H9 (cell line): ENCODE measurements around the gene PLXNA4. TPM values are rescaled to one million over a fixed set of nuclear protein-coding genes. Genes with fewer than 3 reads are reported as not detected.

Experiments
- DNase-seq: peaks from one replicate; pipeline ENCODE4 v3.0.0-alpha.2; 2017
- H2AFZ ChIP-seq: one replicate; pipeline ENCODE4 v1.6.1; 2013; ENCODE audit warnings: mild to moderate bottlenecking, low read length, control low read depth, moderate library complexity
- H2AK5ac ChIP-seq: 2 replicates; pipeline ENCODE4 v1.6.1; 2013; ENCODE audit warnings: low read length, control low read depth, mixed read lengths; ENCODE audit not compliant: insufficient read length
- H2BK120ac ChIP-seq: one replicate; pipeline ENCODE4 v1.6.1; 2013; ENCODE audit warnings: low read depth, mild to moderate bottlenecking, low read length, control low read depth, inconsistent platforms; ENCODE audit not compliant: poor library complexity, severe bottlenecking
- H2BK12ac ChIP-seq: 2 replicates; pipeline ENCODE4 v1.6.1; 2013; ENCODE audit warnings: low read length, control low read depth, mixed read lengths, low read depth; ENCODE audit not compliant: insufficient read length
- H2BK15ac ChIP-seq: 2 replicates; pipeline ENCODE4 v1.6.1; 2013; ENCODE audit warnings: low read depth, low read length, control low read depth
- H2BK20ac ChIP-seq: one replicate; pipeline ENCODE4 v1.6.1; 2013; ENCODE audit warnings: low read depth, mild to moderate bottlenecking, low read length, control low read depth, inconsistent platforms; ENCODE audit not compliant: poor library complexity, severe bottlenecking
- H2BK5ac ChIP-seq: 2 replicates; pipeline ENCODE4 v1.6.1; 2013; ENCODE audit warnings: low read length, control low read depth, mixed read lengths; ENCODE audit not compliant: insufficient read length
- H3K14ac ChIP-seq: 2 replicates; pipeline ENCODE4 v1.6.1; 2013; ENCODE audit warnings: low read length, control low read depth; ENCODE audit not compliant: insufficient read depth
- H3K18ac ChIP-seq: 2 replicates; pipeline ENCODE4 v1.6.1; 2013; ENCODE audit warnings: low read depth, mild to moderate bottlenecking, mixed read lengths, low read length, control low read depth; ENCODE audit not compliant: insufficient read length
- H3K23ac ChIP-seq: 2 replicates; pipeline ENCODE4 v1.6.1; 2013; ENCODE audit warnings: low read length, control low read depth, mixed read lengths, low read depth; ENCODE audit not compliant: insufficient read length
- H3K23me2 ChIP-seq: 2 replicates; pipeline ENCODE4 v1.6.1; 2013; ENCODE audit warnings: low read depth, mild to moderate bottlenecking, mixed read lengths, low read length, control low read depth; ENCODE audit not compliant: insufficient read length, poor library complexity, severe bottlenecking
- H3K27ac ChIP-seq: 2 replicates; pipeline ENCODE4 v1.5.1; 2013; ENCODE audit warnings: low read length, control low read depth, mixed read lengths, low read depth; ENCODE audit not compliant: insufficient read length
- H3K27me3 ChIP-seq: 2 replicates; pipeline ENCODE4 v1.6.1; 2013; ENCODE audit warnings: low read length, control low read depth, inconsistent platforms; ENCODE audit not compliant: insufficient read depth
- H3K4ac ChIP-seq: 2 replicates; pipeline ENCODE4 v1.6.1; 2013; ENCODE audit warnings: low read depth, mild to moderate bottlenecking, control low read depth, inconsistent platforms, low read length, moderate library complexity
- H3K4me1 ChIP-seq: 2 replicates; pipeline ENCODE4 v1.6.1; 2013; ENCODE audit warnings: low read length, control low read depth, inconsistent platforms; ENCODE audit not compliant: insufficient read depth
- H3K4me2 ChIP-seq: 2 replicates; pipeline ENCODE4 v1.6.1; 2013; ENCODE audit warnings: low read length, control low read depth, mixed read lengths; ENCODE audit not compliant: insufficient read length, insufficient read depth
- H3K56ac ChIP-seq: 2 replicates; pipeline ENCODE4 v1.6.1; 2013; ENCODE audit warnings: low read depth, mild to moderate bottlenecking, mixed read lengths, low read length, control low read depth; ENCODE audit not compliant: insufficient read length
- H3K79me1 ChIP-seq: 2 replicates; pipeline ENCODE4 v1.6.1; 2013; ENCODE audit warnings: low read depth, mild to moderate bottlenecking, moderate library complexity, low read length, control low read depth, inconsistent platforms; ENCODE audit not compliant: insufficient read depth, poor library complexity, severe bottlenecking
- H3K79me2 ChIP-seq: 2 replicates; pipeline ENCODE4 v1.6.1; 2013; ENCODE audit warnings: low read length, control low read depth, inconsistent platforms; ENCODE audit not compliant: insufficient read depth
- H3K9ac ChIP-seq: 2 replicates; pipeline ENCODE4 v1.6.1; 2013; ENCODE audit warnings: low read length, control low read depth, mixed read lengths; ENCODE audit not compliant: insufficient read length; ENCODE audit errors: extremely low read depth
- H3K9me3 ChIP-seq: one replicate; pipeline ENCODE4 v1.6.1; 2013; ENCODE audit warnings: low read depth, low read length, inconsistent platforms; ENCODE audit not compliant: control insufficient read depth
- H3T11ph ChIP-seq: one replicate; pipeline ENCODE4 v1.6.1; 2013; ENCODE audit warnings: mild to moderate bottlenecking, low read length, control low read depth, inconsistent platforms
- H4K20me1 ChIP-seq: one replicate; pipeline ENCODE4 v1.6.1; 2013; ENCODE audit not compliant: control insufficient read depth, insufficient read length, insufficient read depth
- H4K5ac ChIP-seq: 2 replicates; pipeline ENCODE4 v1.6.1; 2013; ENCODE audit warnings: low read depth, mild to moderate bottlenecking, mixed read lengths, low read length, control low read depth; ENCODE audit not compliant: insufficient read length
- H4K8ac ChIP-seq: replicated peaks from 2 replicates; pipeline ENCODE4 v1.6.1; 2013; ENCODE audit warnings: low read length, control low read depth, mixed read lengths, low read depth; ENCODE audit not compliant: insufficient read length
- H4K91ac ChIP-seq: 2 replicates; pipeline ENCODE4 v1.6.1; 2013; ENCODE audit warnings: low read depth, mild to moderate bottlenecking, moderate library complexity, mixed read lengths, low read length, control low read depth; ENCODE audit not compliant: insufficient read length
- H3K27ac Mint-ChIP-seq, 3 experiments: 2 replicates in 2 of 3; 3 replicates in 1 of 3; pipeline ENCODE4 v1.8.0; 2020 to 2021; ENCODE audit warnings: mixed read lengths in 3 of 3, mild to moderate bottlenecking in 1 of 3, moderate library complexity in 1 of 3
- H3K27me3 Mint-ChIP-seq: 2 replicates; pipeline ENCODE4 v1.8.0; 2021; ENCODE audit warnings: low read depth, mild to moderate bottlenecking, moderate library complexity, mixed read lengths
- H3K36me3 Mint-ChIP-seq, 3 experiments: 2 replicates in 2 of 3; 3 replicates in 1 of 3; pipeline ENCODE4 v1.8.0; 2020 to 2021; ENCODE audit warnings: low read depth in 3 of 3, mixed read lengths in 3 of 3; ENCODE audit not compliant: insufficient read depth in 1 of 3
- H3K4me1 Mint-ChIP-seq, 2 experiments: 2 replicates each; pipeline ENCODE4 v1.8.0; 2020; ENCODE audit warnings: mixed read lengths in 2 of 2
- H3K4me3 Mint-ChIP-seq, 2 experiments: 2 replicates in 1 of 2; 3 replicates in 1 of 2; pipeline ENCODE4 v1.8.0; 2020 to 2021; ENCODE audit warnings: mild to moderate bottlenecking in 2 of 2, mixed read lengths in 2 of 2, moderate library complexity in 1 of 2
- H3K9me3 Mint-ChIP-seq, 2 experiments: 2 replicates in 1 of 2; 3 replicates in 1 of 2; pipeline ENCODE4 v1.8.0; 2020; ENCODE audit warnings: mild to moderate bottlenecking in 2 of 2, mixed read lengths in 2 of 2, moderate library complexity in 1 of 2
- WGBS: extraction: QIAGEN DNeasy Blood & Tissue Kit; methylation state at CpG from one replicate; pipeline ENCODE4 v1.1.7; 2013; ENCODE audit warnings: missing lambda C conversion rate, low lambda C conversion rate, mixed read lengths; ENCODE audit not compliant: insufficient read length; ENCODE audit errors: extremely low coverage; 5-methylcytosine and 5-hydroxymethylcytosine counted together
- total RNA-seq: library from RNA; stranded (reverse); gene quantifications from 2 replicates; pipeline ENCODE4 v1.2.1, GENCODE V29; 2021
- TF ChIP-seq, protein P1 (sequence below): fragments of 200-600 bp; sonication (generic); conservative IDR thresholded peaks from 3 replicates; pipeline ENCODE4 v1.8.0; 2021; ENCODE audit warnings: antibody characterized with exemption, mild to moderate bottlenecking

PLXNA4 gene
- total RNA-seq, 1 experiment from 2014 or later = 0.35 TPM

DNA sequence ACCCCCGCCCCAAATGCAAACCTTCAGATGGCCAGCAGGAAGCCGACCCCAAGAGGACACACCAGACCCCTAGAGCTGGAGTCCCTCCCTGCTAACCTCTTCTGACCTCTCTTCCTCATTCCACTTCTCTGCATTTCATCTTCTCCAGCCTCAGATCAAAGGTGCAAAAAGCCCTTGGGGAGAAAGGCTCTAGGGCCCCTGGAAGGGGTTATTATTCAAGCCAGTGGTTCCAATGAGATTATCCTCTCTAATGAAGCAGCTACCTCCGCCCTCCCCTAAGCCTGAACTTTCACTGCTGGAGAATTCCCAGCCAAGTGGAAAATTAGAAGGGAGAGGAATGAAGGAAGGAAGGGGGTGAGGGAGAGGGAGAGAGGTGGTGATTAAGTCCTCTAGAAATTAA is 343.9 kb downstream of the PLXNA4 start:
- H3T11ph ChIP-seq = no peak overlapping the region
- H3K27me3 Mint-ChIP-seq = peaks cover 28% of the 10 kb centered on the region
- no peak overlapping the region for H4K5ac ChIP-seq
- H3K4me3 Mint-ChIP-seq = no peak overlapping the region
- no peaks in the 10 kb centered on the region for H3K27me3 ChIP-seq
- no peaks in the 10 kb centered on the region for H3K79me2 ChIP-seq
- no peak for DNase-seq
- no peaks in the 10 kb centered on the region; a peak in 2 of 5 replicates for H3K9me3 Mint-ChIP-seq
- no peak overlapping the region for H3K27ac Mint-ChIP-seq
- H4K8ac ChIP-seq = no peak overlapping the region
- H3K4me2 ChIP-seq = no peak overlapping the region
- H2BK20ac ChIP-seq = no peak overlapping the region
- H3K79me1 ChIP-seq = no peaks in the 10 kb centered on the region
- no peaks in the 10 kb centered on the region for H4K20me1 ChIP-seq
- TF ChIP-seq, protein P1, sequence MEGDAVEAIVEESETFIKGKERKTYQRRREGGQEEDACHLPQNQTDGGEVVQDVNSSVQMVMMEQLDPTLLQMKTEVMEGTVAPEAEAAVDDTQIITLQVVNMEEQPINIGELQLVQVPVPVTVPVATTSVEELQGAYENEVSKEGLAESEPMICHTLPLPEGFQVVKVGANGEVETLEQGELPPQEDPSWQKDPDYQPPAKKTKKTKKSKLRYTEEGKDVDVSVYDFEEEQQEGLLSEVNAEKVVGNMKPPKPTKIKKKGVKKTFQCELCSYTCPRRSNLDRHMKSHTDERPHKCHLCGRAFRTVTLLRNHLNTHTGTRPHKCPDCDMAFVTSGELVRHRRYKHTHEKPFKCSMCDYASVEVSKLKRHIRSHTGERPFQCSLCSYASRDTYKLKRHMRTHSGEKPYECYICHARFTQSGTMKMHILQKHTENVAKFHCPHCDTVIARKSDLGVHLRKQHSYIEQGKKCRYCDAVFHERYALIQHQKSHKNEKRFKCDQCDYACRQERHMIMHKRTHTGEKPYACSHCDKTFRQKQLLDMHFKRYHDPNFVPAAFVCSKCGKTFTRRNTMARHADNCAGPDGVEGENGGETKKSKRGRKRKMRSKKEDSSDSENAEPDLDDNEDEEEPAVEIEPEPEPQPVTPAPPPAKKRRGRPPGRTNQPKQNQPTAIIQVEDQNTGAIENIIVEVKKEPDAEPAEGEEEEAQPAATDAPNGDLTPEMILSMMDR = no peak
- no CpG with 5 or more reads among the region's 3 CpGs for WGBS
- H2BK5ac ChIP-seq = no peak overlapping the region
- no peaks in the 10 kb centered on the region for H3K23me2 ChIP-seq
- no peak overlapping the region for H2BK12ac ChIP-seq
- peaks cover 41 to 46% of the 10 kb centered on the region in 2 experiments for H3K4me1 Mint-ChIP-seq
- H3K27ac ChIP-seq = no peak overlapping the region
- no peak overlapping the region for H2BK15ac ChIP-seq
- H3K14ac ChIP-seq = no peak overlapping the region
- no peak overlapping the region for H4K91ac ChIP-seq
- no peak overlapping the region for H3K23ac ChIP-seq
- H2BK120ac ChIP-seq = no peak overlapping the region
- H3K9ac ChIP-seq = no peak overlapping the region
- no peak overlapping the region for H3K56ac ChIP-seq
- no peaks in the 10 kb centered on the region; a peak in 2 of 7 replicates for H3K36me3 Mint-ChIP-seq
- H3K18ac ChIP-seq = no peak overlapping the region
- H2AFZ ChIP-seq = no peak overlapping the region
- peaks cover 6% of the 10 kb centered on the region; the same call in 1 of the 2 replicates for H3K4me1 ChIP-seq
- H3K4ac ChIP-seq = no peak overlapping the region
- H2AK5ac ChIP-seq = no peak overlapping the region
- H3K9me3 ChIP-seq = no peaks in the 10 kb centered on the region
